GM13976 (cell line): ENCODE measurements around the gene ZNF730.
"Not testable (repeated sequence)": the region's sequence is repeated elsewhere in the genome, so short reads cannot be mapped to it uniquely, and the experiment has no call there.

ENCODE experiments used
- DNase-seq: peaks from one replicate; pipeline ENCODE4 v3.0.0; 2012; ENCODE audit warnings: low spot score
- in situ Hi-C: fragments of 300-500 bp; cut with MboI; formaldehyde crosslinking; loops from one replicate; pipeline ENCODE4 v1.12.0; 2022; ENCODE audit warnings: low sequenced_read_pairs, mixed read lengths, inconsistent platforms; ENCODE audit not compliant: unreplicated experiment
- TF ChIP-seq, protein P1 (sequence below): IDR thresholded peaks from 2 replicates; pipeline ENCODE4 v1.5.1; 2012; ENCODE audit warnings: borderline replicate concordance, mild to moderate bottlenecking; ENCODE audit not compliant: insufficient read depth; ENCODE audit errors: extremely low read depth, missing control alignments, control extremely low read depth

Gene ZNF730

DNA sequence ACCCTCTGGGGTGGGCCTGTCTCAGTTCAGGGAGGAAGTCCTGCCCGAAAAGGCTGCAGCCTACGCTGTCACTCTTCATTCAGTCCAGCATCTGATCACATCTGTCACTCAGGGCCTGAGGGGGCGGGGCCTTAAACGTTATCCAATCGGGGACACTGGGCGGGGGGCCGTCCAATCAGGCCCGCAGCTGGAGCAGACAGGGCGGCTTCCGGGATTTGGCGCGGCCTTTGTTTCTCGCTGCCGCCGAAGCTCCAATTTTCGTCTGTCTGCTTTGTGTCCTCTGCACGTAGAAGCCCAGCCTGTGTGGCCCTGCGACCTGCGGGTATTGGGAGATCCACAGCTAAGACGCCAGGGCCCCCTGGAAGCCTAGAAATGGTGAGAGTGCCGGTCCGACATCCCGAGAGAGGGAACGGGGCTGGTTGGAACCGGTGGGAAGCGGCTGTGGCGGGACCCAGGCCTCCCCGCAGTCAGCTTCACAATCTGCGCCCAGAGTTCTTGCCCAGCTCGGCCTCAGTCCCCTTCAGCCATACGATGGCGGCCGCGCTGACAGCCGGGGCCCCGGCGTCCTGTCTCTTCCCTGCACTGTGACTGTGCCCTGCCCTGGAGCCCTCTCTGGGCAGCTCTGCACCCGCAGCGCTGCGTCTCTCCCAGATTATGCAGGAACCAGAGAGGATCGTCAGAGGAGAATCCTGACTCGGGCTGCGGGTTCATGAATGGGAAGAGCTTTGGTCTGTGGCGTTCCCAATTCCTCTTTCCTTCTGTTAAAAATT is at the start of gene ZNF730:
TSS of gene ZNF730 (plus strand) at position 224 of the 770 bp plus-strand sequence. CDS start at position 373, 149 bp downstream.
- DNase-seq, result peak; percentile 72
- TF ChIP-seq, protein P1, sequence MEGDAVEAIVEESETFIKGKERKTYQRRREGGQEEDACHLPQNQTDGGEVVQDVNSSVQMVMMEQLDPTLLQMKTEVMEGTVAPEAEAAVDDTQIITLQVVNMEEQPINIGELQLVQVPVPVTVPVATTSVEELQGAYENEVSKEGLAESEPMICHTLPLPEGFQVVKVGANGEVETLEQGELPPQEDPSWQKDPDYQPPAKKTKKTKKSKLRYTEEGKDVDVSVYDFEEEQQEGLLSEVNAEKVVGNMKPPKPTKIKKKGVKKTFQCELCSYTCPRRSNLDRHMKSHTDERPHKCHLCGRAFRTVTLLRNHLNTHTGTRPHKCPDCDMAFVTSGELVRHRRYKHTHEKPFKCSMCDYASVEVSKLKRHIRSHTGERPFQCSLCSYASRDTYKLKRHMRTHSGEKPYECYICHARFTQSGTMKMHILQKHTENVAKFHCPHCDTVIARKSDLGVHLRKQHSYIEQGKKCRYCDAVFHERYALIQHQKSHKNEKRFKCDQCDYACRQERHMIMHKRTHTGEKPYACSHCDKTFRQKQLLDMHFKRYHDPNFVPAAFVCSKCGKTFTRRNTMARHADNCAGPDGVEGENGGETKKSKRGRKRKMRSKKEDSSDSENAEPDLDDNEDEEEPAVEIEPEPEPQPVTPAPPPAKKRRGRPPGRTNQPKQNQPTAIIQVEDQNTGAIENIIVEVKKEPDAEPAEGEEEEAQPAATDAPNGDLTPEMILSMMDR, result no peak
- in situ Hi-C loops, result no loop called here

DNA sequence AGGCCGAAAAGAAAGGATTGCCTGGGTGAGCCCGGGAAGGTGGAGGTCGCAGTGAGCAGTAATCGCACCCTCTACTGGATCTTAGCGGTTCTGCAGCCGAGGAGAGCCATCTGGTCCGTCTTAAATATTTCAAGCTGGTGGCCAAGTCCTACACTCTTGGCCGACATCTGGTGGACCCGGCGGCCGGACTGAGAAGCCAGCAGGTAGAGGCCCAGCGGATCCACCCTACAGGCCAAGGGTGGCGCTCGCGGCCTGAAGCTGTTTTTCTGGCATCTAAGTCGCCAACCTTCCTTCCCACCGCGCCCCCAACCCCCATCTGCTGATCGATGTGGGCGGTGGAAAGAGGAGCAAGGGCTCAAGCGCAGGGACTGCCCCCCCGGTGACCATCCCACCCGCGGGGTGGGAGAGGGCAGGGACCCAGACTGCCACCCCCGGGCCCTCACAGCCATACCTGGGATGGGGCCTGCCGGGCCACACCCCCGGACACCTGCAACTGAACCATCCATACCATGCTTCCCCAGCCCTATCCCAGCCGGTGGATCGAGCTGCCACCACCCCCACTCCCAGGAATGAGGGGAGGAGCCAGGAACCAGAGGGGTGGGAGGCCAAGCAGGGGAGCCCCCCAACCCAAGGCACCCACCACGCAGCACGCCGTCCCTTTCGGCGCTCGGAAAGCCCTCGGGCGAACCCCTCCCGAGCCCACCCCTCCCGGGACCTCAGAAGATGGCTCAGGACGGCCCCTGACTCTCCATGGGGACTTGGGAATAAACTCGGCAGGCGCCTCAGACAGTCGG is 46.3 kb upstream of the ZNF730 start:
- TF ChIP-seq, protein P1, result no peak
- DNase-seq, result peak; percentile 35
- in situ Hi-C loops, result no loop called here

DNA sequence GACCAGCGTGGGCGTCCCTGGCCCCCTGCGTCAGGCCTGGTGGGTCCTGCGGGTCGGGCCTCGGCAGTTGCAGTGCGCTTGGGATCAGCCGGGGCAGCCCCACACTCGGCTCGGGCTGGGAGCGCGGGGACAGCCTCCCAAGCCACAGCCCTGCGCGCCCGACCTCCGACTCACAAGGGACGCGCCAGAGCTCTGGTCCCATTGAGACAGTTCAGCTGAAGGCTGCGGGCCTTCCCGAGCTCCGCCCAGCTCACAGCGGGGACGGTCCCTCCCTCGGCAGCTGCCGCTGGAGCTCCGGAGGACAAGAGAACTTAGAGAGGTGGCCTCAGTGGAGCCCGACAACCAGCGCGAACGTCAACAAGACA is 45.7 kb upstream of the ZNF730 start:
- TF ChIP-seq, protein P1, result no peak
- peak; percentile 33 for DNase-seq
- in situ Hi-C loops, result no loop called here

DNA sequence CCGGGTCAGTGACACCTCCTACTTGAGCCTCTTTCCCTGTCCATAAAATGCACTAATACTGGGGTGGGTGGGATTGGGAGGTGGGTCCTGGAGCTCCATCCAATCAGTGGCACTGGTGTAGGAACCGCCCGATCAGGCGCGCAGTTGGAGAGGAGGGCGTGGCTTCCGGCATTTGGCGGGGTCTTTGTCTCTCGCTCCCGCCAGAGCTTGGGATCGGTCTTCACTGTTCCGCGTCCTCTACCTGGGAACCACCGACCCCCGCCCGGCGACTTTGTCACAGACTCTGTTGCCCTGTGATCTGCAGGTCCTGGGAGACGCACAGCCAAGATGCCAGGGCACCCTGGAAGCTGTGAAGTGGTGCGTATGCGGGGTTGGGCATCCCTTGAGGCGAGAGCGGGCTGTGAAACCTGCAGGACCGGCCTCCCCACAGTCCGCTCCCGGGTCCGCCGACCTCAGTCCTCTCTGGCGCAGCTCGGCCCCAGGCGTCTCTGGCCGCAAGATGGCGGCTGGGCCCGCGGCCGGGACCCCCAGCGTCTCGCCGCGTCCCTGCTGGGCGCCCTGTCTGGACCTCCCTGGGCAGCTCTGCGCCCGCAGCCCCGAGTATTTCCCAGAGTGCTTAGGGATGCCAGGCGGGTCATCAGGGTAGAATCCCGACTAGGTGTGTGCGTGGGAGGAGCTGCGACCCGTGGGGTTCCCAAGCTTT is 41.6 kb upstream of the ZNF730 start:
- peak; percentile 34 for DNase-seq
- in situ Hi-C loops, result no loop called here

DNA sequence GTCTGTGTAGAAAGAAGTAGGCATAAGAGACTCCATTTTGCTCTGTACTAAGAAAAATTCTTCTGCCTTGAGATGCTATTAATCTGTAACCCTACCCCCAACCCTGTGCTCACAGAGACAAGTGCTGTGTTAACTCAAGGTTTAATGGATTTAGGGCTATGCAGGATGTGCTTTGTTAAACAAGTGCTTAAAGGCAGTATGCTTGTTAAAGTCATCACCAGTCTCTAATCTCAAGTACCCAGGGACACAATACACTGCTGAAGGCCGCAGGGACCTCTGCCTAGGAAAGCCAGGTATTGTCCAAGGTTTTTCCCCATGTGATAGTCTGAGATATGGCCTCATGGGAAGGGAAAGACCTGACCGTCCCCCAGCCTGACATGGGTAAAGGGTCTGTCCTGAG is 39.0 kb upstream of the ZNF730 start:
- in situ Hi-C loops, result not testable (repeated sequence)

More for the DNA sequence above, 41.6 kb upstream of the ZNF730 start:
- TF ChIP-seq, protein P1, result no peak

DNA sequence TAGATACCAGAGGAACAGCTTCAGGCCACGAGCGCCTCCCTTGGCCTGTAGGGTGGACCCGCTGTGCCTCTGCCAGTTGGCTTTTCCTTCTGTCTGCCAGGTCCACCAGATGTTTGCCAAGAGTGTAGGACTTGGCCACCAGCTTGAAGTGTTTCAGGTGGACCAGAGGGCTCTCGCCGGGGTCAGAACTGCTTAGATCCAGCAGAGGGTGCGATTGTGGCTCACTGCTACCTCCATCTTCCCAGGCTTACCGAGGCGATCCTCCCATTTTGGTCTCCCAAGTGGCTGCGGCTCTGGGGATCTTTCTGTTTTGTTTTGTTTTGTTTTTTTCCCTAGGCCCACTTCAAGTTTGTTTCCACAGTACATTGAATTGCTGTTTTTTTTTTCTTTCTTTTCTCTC is 23.0 kb upstream of the ZNF730 start:
- in situ Hi-C loops, result no loop called here
- DNase-seq, result no peak
- TF ChIP-seq, protein P1, result no peak

More for the DNA sequence above, 39.0 kb upstream of the ZNF730 start:
- DNase-seq, result not testable (repeated sequence)
